HepG2 (cell line): ENCODE measurements around the gene TMEM156. TPM values are rescaled to one million over a fixed set of nuclear protein-coding genes. Genes with fewer than 3 reads are reported as not detected.

Experiments used
- ATAC-seq: fragments of 200-7000 bp; cut with Tn5 transposase; 3 replicates; pipeline ENCODE4 v1.9.1; 2020; ENCODE audit warnings: mild to moderate bottlenecking, moderate library complexity
- BruUV-seq: library from RNA; stranded (reverse); fragments of 400-500 nt; replicated peaks from 2 replicates; lab custom pipeline; 2021; lab: Mats Ljungman, UMichigan
- CTCF ChIA-PET: fragments of 300-600 bp; formaldehyde crosslinking; extraction: SDS; loops from one replicate; lab custom pipeline; 2021; ENCODE audit warnings: low total read pairs, inconsistent platforms, low intra/inter-chr PET ratio; lab: Yijun Ruan, JAX
- POLR2A ChIA-PET: fragments of 350-600 bp; sonication (Branson Sonifier 250); formaldehyde crosslinking; loops from one replicate; lab custom pipeline; 2020; ENCODE audit warnings: antibody characterized with exemption, inconsistent platforms; lab: Yijun Ruan, JAX
- DNase-seq: peaks from one replicate; pipeline ENCODE4 v3.0.0-alpha.2; 2015; ENCODE audit warnings: low spot score
- FAIRE-seq: peaks from 3 replicates; lab custom pipeline; 2011; peaks lifted over from hg19 to GRCh38; lab: Jason Lieb, UNC
- H2AFZ ChIP-seq: one replicate; pipeline ENCODE4 v1.6.1; 2011; ENCODE audit warnings: low read length, inconsistent platforms
- H3K27ac ChIP-seq: fragments of 300-600 bp; 3 replicates; pipeline ENCODE4 v1.8.0; 2011; ENCODE audit warnings: mixed run types, mild to moderate bottlenecking, mixed read lengths, low read length, inconsistent platforms; ENCODE audit not compliant: insufficient read depth; ENCODE audit errors: extremely low read length
- H3K27me3 ChIP-seq, 2 experiments: fragments of 200-600 bp in 1 of 2; 2 replicates in 1 of 2; 3 replicates in 1 of 2; pipeline versions ENCODE4 v1.6.0 to v1.8.0; 2011; ENCODE audit warnings: low read length in 2 of 2, mild to moderate bottlenecking in 2 of 2, moderate library complexity in 2 of 2, inconsistent platforms in 1 of 2; ENCODE audit not compliant: insufficient read depth in 2 of 2, control insufficient read depth in 1 of 2
- H3K36me3 ChIP-seq, 2 experiments: fragments of 200-600 bp in 1 of 2; replicated peaks in 1 of 2; 2 replicates in 1 of 2; 3 replicates in 1 of 2; pipeline versions ENCODE4 v1.5.1 to v1.8.0; 2011; ENCODE audit warnings: low read length in 2 of 2, inconsistent platforms in 1 of 2; ENCODE audit not compliant: insufficient read depth in 2 of 2, control insufficient read depth in 1 of 2
- H3K4me1 ChIP-seq: 2 replicates; pipeline ENCODE4 v1.5.1; 2012; ENCODE audit warnings: low read length, inconsistent platforms; ENCODE audit not compliant: insufficient read depth
- H3K4me2 ChIP-seq: 2 replicates; pipeline ENCODE4 v1.6.0; 2011; ENCODE audit warnings: low read depth, low read length, inconsistent platforms
- H3K4me3 ChIP-seq, 3 experiments: fragments of 200-600 bp in 1 of 3; sonication (generic), shearing (Covaris generic) in 1 of 3; replicated peaks in 1 of 3; 2 replicates each; pipeline ENCODE4 v1.5.1; 2011 to 2016; ENCODE audit warnings: low read length in 3 of 3, inconsistent platforms in 2 of 3, low read depth in 2 of 3, mild to moderate bottlenecking in 2 of 3, control low read depth in 1 of 3, mixed read lengths in 1 of 3; ENCODE audit not compliant: insufficient read depth in 1 of 3
- H3K79me2 ChIP-seq: one replicate; pipeline ENCODE4 v1.6.1; 2011; ENCODE audit warnings: low read length, inconsistent platforms; ENCODE audit not compliant: insufficient read depth
- H3K9ac ChIP-seq: 2 replicates; pipeline ENCODE4 v1.6.0; 2011; ENCODE audit warnings: mild to moderate bottlenecking, low read depth, low read length, inconsistent platforms; ENCODE audit not compliant: insufficient read depth
- H3K9me3 ChIP-seq: 2 replicates; pipeline ENCODE4 v1.5.1; 2012; ENCODE audit warnings: mild to moderate bottlenecking, low read length
- H4K20me1 ChIP-seq: 2 replicates; pipeline ENCODE4 v1.6.0; 2011; ENCODE audit warnings: inconsistent platforms, mild to moderate bottlenecking, low read length, moderate library complexity; ENCODE audit not compliant: insufficient read depth
- CEBPB ChIP-seq: IDR thresholded peaks from 2 replicates; pipeline ENCODE4 v1.6.1; 2011; ENCODE audit warnings: low read depth, low read length, improper control_type of control experiment, borderline replicate concordance
- DMAP1 ChIP-seq: IDR thresholded peaks from 2 replicates; pipeline ENCODE4 v1.6.1; 2016
- HNF1B ChIP-seq: sonication (generic); formaldehyde crosslinking; IDR thresholded peaks from 2 replicates; pipeline ENCODE4 v1.5.1; 2020; ENCODE audit warnings: mild to moderate bottlenecking, moderate library complexity, missing genetic modification reagents
- MBD4 ChIP-seq: IDR thresholded peaks from 2 replicates; pipeline ENCODE4 v1.6.1; 2012; ENCODE audit warnings: low read length, inconsistent platforms, borderline replicate concordance
- NCOA2 ChIP-seq: sonication (generic); formaldehyde crosslinking; IDR thresholded peaks from 2 replicates; pipeline ENCODE4 v1.8.0; 2022; ENCODE audit warnings: inconsistent platforms
- PRDM15 ChIP-seq: sonication (generic); formaldehyde crosslinking; IDR thresholded peaks from 2 replicates; pipeline ENCODE4 v1.4.0; 2020; ENCODE audit warnings: missing genetic modification reagents
- STAG1 ChIP-seq: sonication (generic); formaldehyde crosslinking; IDR thresholded peaks from 2 replicates; pipeline ENCODE4 v1.4.0; 2020; ENCODE audit warnings: missing genetic modification reagents
- ZNF10 ChIP-seq: sonication (generic); formaldehyde crosslinking; IDR thresholded peaks from 2 replicates; pipeline ENCODE4 v1.4.0; 2020; ENCODE audit warnings: mild to moderate bottlenecking, low read depth, missing genetic modification reagents, borderline replicate concordance
- ZNF326 ChIP-seq: sonication (generic); formaldehyde crosslinking; IDR thresholded peaks from 2 replicates; pipeline ENCODE4 v1.4.0; 2020; ENCODE audit warnings: missing genetic modification reagents, borderline replicate concordance
- ZNF562 ChIP-seq: sonication (generic); formaldehyde crosslinking; IDR thresholded peaks from 2 replicates; pipeline ENCODE4 v1.8.0; 2022; ENCODE audit warnings: missing genetic modification reagents, borderline replicate concordance
- ZNF790 ChIP-seq: sonication (generic); formaldehyde crosslinking; IDR thresholded peaks from 2 replicates; pipeline ENCODE4 v1.8.0; 2022; ENCODE audit warnings: missing genetic modification reagents, mild to moderate bottlenecking, borderline replicate concordance
- ZNF839 ChIP-seq: sonication (generic); formaldehyde crosslinking; IDR thresholded peaks from 2 replicates; pipeline ENCODE4 v1.4.0; 2020; ENCODE audit warnings: missing genetic modification reagents, mild to moderate bottlenecking, borderline replicate concordance
- WGBS: methylation state at CpG from one replicate; pipeline ENCODE4 v1.1.6; 2017; ENCODE audit warnings: low lambda C conversion rate; 5-methylcytosine and 5-hydroxymethylcytosine counted together
- in situ Hi-C: cut with HindIII; loops from 2 replicates; pipeline ENCODE4 v1.10.0; 2017; ENCODE audit warnings: low pct_unique_long_range_greater_than_20kb; ENCODE audit not compliant: extremely low pct_ligation_motif_present
- intact Hi-C: fragments of 100-400 bp; cut with micrococcal nuclease; formaldehyde crosslinking; loops from one replicate; pipeline ENCODE4 v1.10.0; 2022; ENCODE audit not compliant: unreplicated experiment
- polyA plus RNA-seq, 8 experiments: library from polyadenylated mRNA; depleted of rRNA in 3 of 8; stranded (reverse) in 7 of 8; unstranded in 1 of 8; fragments of >200 nt; fragmentation: Illumina TruSeq in 4 of 8; extraction: Trizol in 4 of 8; gene quantifications; 2 replicates each; pipeline versions ENCODE4 v1.2.1 to v1.2.3, GENCODE V29; 2011 to 2016; ENCODE audit warnings: low read depth in 4 of 8, missing spikeins in 1 of 8, mixed read lengths in 1 of 8; ENCODE audit not compliant: insufficient read depth in 1 of 8
- total RNA-seq, 5 experiments: library from RNA; depleted of rRNA; stranded (reverse); fragments of >200 nt; fragmentation: Illumina TruSeq; extraction: Trizol; gene quantifications; 2 replicates each; pipeline ENCODE4 v1.2.3, GENCODE V29; 2016; ENCODE audit warnings: low read depth in 1 of 5
- TF ChIP-seq, protein P1 (sequence below): sonication (generic); formaldehyde crosslinking; IDR thresholded peaks from 2 replicates; pipeline ENCODE4 v1.4.0; 2020; ENCODE audit warnings: missing genetic modification reagents
- TF ChIP-seq, protein P2 (sequence below): sonication (generic); formaldehyde crosslinking; conservative IDR thresholded peaks from 2 replicates; pipeline ENCODE4 v1.8.0; 2022; ENCODE audit warnings: low read depth, missing genetic modification reagents

The TMEM156 gene
- total and polyA plus RNA-seq, 2 of the 13 experiments (the other 11 are each of a cell fraction or from before 2014, with no cell fraction given), result 1.6 TPM; not detected in 1

- no peak overlapping the region for H3K4me2 ChIP-seq
- peaks cover 13% of the 10 kb centered on the region for H3K79me2 ChIP-seq
- H3K4me1 ChIP-seq, result no peaks in the 10 kb centered on the region
- DNase-seq, result no peak
- no peak for ATAC-seq
- no peak for TF ChIP-seq ZNF326 (CRISPR knock-in tag)
- TF ChIP-seq NCOA2 (CRISPR knock-in tag), result no peak
- no peak for TF ChIP-seq HNF1B (CRISPR knock-in tag)
- no peak for TF ChIP-seq ZNF10
- no peak for TF ChIP-seq STAG1 (CRISPR knock-in tag)
- TF ChIP-seq CEBPB, result no peak
- TF ChIP-seq ZNF790 (CRISPR knock-in tag), result no peak
- TF ChIP-seq ZNF839 (CRISPR knock-in tag), result no peak
- TF ChIP-seq ZNF562 (CRISPR knock-in tag), result no peak
- TF ChIP-seq DMAP1 (CRISPR knock-in tag), result no peak
- TF ChIP-seq, protein P1, sequence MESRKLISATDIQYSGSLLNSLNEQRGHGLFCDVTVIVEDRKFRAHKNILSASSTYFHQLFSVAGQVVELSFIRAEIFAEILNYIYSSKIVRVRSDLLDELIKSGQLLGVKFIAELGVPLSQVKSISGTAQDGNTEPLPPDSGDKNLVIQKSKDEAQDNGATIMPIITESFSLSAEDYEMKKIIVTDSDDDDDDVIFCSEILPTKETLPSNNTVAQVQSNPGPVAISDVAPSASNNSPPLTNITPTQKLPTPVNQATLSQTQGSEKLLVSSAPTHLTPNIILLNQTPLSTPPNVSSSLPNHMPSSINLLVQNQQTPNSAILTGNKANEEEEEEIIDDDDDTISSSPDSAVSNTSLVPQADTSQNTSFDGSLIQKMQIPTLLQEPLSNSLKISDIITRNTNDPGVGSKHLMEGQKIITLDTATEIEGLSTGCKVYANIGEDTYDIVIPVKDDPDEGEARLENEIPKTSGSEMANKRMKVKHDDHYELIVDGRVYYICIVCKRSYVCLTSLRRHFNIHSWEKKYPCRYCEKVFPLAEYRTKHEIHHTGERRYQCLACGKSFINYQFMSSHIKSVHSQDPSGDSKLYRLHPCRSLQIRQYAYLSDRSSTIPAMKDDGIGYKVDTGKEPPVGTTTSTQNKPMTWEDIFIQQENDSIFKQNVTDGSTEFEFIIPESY (CRISPR knock-in tag), result no peak
- TF ChIP-seq, protein P2, sequence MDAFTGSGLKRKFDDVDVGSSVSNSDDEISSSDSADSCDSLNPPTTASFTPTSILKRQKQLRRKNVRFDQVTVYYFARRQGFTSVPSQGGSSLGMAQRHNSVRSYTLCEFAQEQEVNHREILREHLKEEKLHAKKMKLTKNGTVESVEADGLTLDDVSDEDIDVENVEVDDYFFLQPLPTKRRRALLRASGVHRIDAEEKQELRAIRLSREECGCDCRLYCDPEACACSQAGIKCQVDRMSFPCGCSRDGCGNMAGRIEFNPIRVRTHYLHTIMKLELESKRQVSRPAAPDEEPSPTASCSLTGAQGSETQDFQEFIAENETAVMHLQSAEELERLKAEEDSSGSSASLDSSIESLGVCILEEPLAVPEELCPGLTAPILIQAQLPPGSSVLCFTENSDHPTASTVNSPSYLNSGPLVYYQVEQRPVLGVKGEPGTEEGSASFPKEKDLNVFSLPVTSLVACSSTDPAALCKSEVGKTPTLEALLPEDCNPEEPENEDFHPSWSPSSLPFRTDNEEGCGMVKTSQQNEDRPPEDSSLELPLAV (CRISPR knock-in tag), result no peak
- TF ChIP-seq PRDM15 (CRISPR knock-in tag), result no peak
- TF ChIP-seq MBD4, result no peak
- BruUV-seq, result no TSS peak
- no peak overlapping the region for H3K4me3 ChIP-seq
- H4K20me1 ChIP-seq, result no peaks in the 10 kb centered on the region
- H3K9ac ChIP-seq, result no peak overlapping the region
- H2AFZ ChIP-seq, result no peak overlapping the region
- ChIA-PET CTCF (no interaction called here), POLR2A (no interaction called here)
- in situ Hi-C loops, result no loop called here
- H3K27ac ChIP-seq, result no peak overlapping the region
- WGBS, result 99% methylated on average over 3 of the region's 3 CpGs
- peaks cover 0 to 1% of the 10 kb centered on the region in 2 experiments; a peak in 2 of 5 replicates for H3K36me3 ChIP-seq
- intact Hi-C loops, result no loop called here
- no peaks in the 10 kb centered on the region for H3K27me3 ChIP-seq
- H3K9me3 ChIP-seq, result no peaks in the 10 kb centered on the region
- no peak for FAIRE-seq
Measured at GRCh38 chr4:39067451-39067850, 35.2 kb upstream of the TMEM156 start.
